Cerebellar nuclear complex (tissue), 1 donor: ENCODE measurements around the gene LHFPL6.

ENCODE experiments used
- DNase-seq, 2 experiments: peaks; one replicate each; lab custom pipeline; 2025; lab: John Stamatoyannopoulos, UW

Gene LHFPL6

GRCh38 chr13:39590466-39591036, 12.4 kb downstream of the LHFPL6 start:
- no peak for DNase-seq

- no peak for DNase-seq
These were observed 14.6 kb downstream of the LHFPL6 start for GRCh38 chr13:39588384-39588783.

GRCh38 chr13:39587939-39588338, 15.1 kb downstream of the LHFPL6 start:
- no peak for DNase-seq

GRCh38 chr13:39586958-39587605, 15.9 kb downstream of the LHFPL6 start:
- DNase-seq = no peak

- DNase-seq = no peak
These were observed 16.8 kb downstream of the LHFPL6 start for GRCh38 chr13:39586151-39586550.

GRCh38 chr13:39585219-39585618, 17.8 kb downstream of the LHFPL6 start:
- DNase-seq = no peak

GRCh38 chr13:39580881-39581575, 22.0 kb downstream of the LHFPL6 start:
- no peak for DNase-seq

GRCh38 chr13:39578821-39579291, 24.1 kb downstream of the LHFPL6 start:
- no peak for DNase-seq

GRCh38 chr13:39577838-39578491, 25.0 kb downstream of the LHFPL6 start:
- DNase-seq = no peak

GRCh38 chr13:39577203-39577602, 25.8 kb downstream of the LHFPL6 start:
- DNase-seq = no peak

GRCh38 chr13:39575641-39576238, 27.3 kb downstream of the LHFPL6 start:
- DNase-seq = no peak

GRCh38 chr13:39571502-39572092, 31.4 kb downstream of the LHFPL6 start:
- no peak for DNase-seq

GRCh38 chr13:39567569-39567968, 35.4 kb downstream of the LHFPL6 start:
- DNase-seq = no peak

GRCh38 chr13:39566216-39566869, 36.6 kb downstream of the LHFPL6 start:
- no peak for DNase-seq

GRCh38 chr13:39565036-39565949, 37.7 kb downstream of the LHFPL6 start:
- DNase-seq = no peak

- DNase-seq = no peak
These were observed 39.6 kb downstream of the LHFPL6 start for GRCh38 chr13:39563470-39563735.

- no peak for DNase-seq
These were observed 41.0 kb downstream of the LHFPL6 start for GRCh38 chr13:39561971-39562370.

- no peak for DNase-seq
These were observed 43.1 kb downstream of the LHFPL6 start for GRCh38 chr13:39559847-39560246.

- no peak for DNase-seq
These were observed 45.6 kb downstream of the LHFPL6 start for GRCh38 chr13:39557285-39557955.

- no peak for DNase-seq
These were observed 46.1 kb downstream of the LHFPL6 start for GRCh38 chr13:39556866-39557265.
